GM18508 (cell line): Measurements from ENCODE around the gene POC1B.

Experiments
- ATAC-seq: cut with Tn5 transposase; IDR thresholded peaks from one replicate; pipeline ENCODE4 v1.9.1; 2021; ENCODE audit warnings: moderate number of reproducible peaks; ENCODE audit not compliant: insufficient read depth, unreplicated experiment

Gene POC1B

DNA sequence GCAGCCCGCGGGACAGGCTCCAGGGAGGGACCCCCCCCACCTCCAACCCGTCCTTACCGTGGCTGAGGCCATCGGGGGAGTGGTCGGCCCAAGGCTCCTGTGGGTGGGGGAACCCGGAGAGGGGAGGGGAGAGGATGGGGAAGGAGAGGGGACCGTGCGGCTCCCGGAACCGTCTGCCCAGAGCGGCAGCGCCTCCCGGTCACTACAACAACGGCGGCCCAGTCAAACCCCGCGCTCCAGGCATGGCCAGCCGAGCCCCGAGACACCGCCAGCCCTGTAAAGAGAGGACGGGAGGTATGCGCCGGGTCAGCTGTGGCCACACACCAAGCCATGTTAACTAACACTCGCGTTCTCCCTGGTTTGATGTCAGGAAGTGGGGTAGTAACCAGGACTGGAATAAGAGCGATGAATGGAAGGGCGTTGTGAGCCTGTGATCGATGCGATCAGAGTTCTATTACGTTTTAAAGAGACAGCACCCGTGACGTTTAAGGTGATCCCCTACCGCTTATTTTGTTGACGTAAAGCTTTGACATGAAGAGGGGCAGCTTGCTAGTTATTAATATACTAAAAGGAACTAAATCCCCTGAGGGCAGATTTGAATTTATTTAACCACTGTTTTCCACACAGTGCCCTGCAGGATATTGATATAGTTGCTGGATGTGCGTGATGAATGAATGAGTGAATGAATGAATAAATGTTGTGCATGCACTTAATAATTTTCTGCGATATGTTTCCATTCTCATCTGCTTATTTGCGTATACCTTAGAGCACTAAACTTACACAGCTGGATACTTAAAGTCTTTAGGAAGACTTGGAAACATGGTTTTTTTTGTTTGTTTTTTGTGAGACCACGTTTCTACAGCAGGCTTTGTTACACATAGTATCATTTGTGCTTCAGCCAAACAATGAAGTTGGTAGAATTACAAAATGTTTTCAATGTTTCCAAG, at the start of gene POC1B:
Gene POC1B (minus strand): TSS at position 224 of the 947 bp plus-strand sequence. CDS start 152 bp downstream, at position 72.
- peak; percentile 41 for ATAC-seq

GRCh38 chr12:89575374-89575773, 49.5 kb upstream of the POC1B start:
- no peak for ATAC-seq

- ATAC-seq, result no peak
Measured at GRCh38 chr12:89574736-89575208, 48.9 kb upstream of the POC1B start.

- no peak for ATAC-seq
Measured at GRCh38 chr12:89573051-89573810, 47.4 kb upstream of the POC1B start.

GRCh38 chr12:89571491-89572195, 45.8 kb upstream of the POC1B start:
- no peak for ATAC-seq

- ATAC-seq, result no peak
Measured at GRCh38 chr12:89568484-89568883, 42.6 kb upstream of the POC1B start.

- no peak for ATAC-seq
Measured at GRCh38 chr12:89567691-89568239, 41.9 kb upstream of the POC1B start.

DNA sequence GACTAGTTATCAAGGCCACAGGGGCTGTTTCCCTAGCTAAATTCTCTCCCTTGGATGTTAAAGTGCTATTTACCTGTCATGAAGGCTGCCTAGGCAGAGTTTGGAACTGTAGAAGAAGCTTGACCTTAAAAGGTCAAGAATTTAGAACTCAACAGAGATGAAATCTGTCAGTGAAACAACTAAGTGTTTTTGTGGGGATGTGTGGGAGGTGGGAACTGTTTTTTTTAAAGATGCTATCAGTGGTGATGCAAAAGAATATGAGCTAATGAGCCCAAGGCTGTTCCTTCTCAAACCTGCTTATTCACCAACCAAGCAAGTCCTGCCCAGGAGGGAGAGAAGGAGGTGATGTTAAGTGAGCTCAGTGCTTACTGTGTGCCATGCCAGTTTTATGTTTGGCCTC, 40.8 kb upstream of the POC1B start:
- ATAC-seq, result peak; percentile 55

- no peak for ATAC-seq
Measured at GRCh38 chr12:89565002-89565401, 39.2 kb upstream of the POC1B start.

DNA sequence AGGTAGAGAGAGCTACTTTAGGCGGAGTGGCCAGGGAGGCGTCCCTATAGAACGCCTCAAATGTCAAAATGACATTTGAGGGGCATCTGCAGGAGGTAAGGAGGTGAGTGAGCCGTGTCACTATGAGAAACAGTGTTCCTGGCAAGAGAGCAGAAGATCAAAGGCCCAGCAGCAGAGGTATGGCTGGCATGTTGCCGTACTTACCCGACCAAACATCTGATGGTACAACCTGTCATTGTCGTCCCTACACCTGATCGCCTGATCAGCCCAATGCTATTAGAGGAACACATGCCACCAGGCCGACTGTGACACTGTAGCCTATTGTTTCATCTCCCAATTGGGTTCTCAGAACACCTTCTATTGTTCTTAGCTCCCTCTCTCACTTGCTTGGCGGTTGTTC, 33.9 kb upstream of the POC1B start:
- no peak for ATAC-seq

DNA sequence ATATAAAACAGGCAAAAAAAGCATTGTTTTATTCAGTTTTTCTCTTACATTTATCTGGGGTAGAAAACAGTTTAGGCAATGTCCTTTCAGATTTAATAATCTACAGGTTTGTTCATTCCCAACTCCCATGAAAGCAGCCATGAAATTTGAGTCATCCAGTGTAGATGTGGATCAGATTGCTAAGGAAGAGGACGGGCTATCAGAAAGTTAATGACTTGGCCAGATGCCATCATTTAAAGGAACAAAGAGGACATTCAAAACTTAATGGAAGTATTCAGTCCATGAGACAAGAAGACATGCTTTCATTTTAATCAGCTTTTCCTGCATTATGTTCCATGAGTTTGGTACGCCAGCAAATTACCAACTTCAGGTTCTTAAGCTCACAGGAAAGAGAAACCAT, 31.1 kb upstream of the POC1B start:
- no peak for ATAC-seq

GRCh38 chr12:89552376-89552775, 26.5 kb upstream of the POC1B start:
- ATAC-seq, result no peak

DNA sequence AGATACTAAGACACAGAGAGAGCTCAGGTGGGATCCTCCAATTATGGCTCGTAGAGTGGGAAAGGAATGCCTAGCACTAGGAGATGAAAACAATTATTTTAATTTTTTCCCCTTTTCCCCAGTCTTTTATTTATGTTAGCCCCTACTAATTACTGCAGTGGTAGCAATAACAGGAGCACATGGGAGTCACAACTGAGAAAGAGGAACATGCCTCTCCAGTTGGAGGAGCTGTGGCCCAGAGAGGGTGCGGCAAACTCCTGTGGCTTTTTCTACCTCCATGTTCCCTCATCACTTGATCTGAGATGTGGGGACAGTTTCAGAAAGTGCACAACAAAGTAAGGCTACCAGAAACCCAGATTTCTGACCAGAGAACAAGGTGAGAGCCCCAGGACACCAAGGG, 25.9 kb upstream of the POC1B start:
- ATAC-seq, result no peak

DNA sequence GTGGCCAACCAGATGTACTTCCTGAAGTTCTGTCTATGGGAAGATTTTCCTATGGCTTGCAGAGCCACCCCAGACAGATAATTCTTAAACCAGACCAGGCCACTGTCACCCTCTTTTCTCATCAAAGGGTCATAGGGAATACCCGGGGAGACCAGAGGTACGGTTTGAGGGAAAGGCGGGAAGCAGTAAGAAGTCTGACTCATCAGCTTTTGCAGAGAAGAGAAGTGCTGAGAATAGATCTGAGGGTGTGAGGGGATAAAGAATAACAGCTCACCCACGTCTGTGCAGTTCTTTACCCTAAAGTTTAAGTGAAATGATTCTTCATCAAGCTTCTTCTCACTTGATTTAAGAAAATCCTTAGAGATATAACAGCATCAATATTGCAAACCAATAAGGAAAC, 21.3 kb upstream of the POC1B start:
- no peak for ATAC-seq

DNA sequence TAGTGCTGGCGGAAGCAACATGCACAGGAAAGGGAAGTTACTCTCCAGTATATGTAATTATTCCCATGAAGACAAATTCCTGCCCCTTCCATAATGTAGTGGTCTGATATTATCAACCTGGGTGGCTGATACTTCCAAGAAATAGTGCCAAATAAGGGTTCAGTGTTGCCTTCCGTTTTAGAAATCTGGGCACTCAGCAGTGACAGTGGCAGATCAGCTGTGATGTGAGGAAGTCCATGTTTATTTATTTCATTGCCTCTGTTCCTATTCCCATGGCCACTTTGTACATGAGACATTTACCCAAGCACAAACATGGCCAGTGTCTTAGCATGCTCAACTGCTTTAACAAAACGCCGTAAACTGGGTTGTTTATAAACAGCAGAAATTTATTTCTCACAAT, 20.3 kb upstream of the POC1B start:
- ATAC-seq, result no peak

DNA sequence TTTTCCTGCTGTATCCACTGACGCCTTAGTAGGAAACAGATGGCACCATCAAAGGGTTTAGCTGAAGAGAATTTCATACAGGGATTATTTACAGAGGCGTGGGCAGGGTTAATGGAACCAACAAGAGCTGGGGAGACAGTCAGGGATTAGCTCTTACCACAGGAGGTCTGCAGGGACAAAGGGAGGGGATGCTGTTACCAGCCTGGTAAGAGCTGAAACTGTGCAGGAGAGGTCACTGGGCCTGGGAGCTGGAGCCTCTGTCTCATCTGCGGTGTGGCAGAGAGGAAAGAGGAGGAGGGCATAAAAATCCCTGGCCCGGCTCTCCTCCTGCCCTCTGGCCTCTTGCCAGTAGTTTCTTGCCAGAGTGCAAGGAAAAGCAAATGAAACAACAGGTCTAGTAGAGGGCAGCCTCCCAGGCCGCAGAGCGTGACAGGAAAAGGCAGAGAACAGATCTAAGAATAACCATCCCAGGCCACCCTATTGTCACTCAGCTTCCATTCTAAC, 18.9 kb upstream of the POC1B start:
- ATAC-seq, result no peak

DNA sequence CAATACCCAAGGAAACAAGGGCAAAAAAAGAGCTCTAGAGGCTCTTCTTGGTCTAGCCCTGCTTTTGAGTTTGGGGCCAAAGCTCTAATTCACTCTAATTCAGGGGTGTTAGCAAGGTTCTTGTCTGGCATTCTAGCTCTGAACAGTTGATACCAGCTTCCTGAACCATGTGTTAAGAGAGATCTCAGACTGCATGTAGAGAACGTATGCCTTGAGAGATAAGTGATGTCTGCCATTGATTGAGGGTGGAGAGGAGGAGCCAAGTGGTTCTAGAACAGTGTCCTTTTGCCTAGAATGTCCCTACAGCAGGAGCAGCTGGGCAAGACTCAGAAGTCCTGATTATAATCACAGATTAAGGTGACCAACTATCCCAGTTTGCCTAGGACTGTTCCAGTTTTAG, 18.2 kb upstream of the POC1B start:
- ATAC-seq, result no peak

GRCh38 chr12:89542912-89543592, 17.2 kb upstream of the POC1B start:
- ATAC-seq, result peak; percentile 81

- ATAC-seq, result no peak
Measured at GRCh38 chr12:89542236-89542635, 16.4 kb upstream of the POC1B start.

DNA sequence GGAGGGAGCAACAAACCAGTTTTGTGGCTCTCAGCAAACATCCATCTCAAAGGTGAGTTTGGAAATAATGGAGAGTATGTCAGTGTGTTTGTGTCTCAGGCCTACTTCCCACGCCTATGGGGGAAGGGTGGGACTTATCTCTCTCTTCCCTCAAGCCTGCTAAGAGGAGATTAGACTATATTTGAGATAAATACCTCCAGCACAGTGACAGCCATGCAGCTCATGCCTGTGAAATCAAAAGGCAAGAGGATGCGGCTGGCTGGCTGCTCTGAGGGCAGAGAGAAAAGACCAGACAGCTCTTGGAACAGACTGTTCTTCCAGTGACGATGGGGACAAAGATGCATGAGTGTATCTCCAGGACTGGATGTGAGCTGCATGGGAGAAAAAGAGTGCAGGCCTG, 14.7 kb upstream of the POC1B start:
- ATAC-seq, result no peak
